GM12873 (cell line): ENCODE results near the gene FAM135A.

ENCODE experiments used
- CTCF ChIP-seq: IDR thresholded peaks from 2 replicates; pipeline ENCODE4 v1.5.1; 2012; ENCODE audit warnings: low read depth, mild to moderate bottlenecking, moderate library complexity, low read length, control low read depth; ENCODE audit not compliant: insufficient read depth; ENCODE audit errors: missing control alignments

Gene FAM135A

GRCh38 chr6:70489364-70489763 is 76.1 kb downstream of the FAM135A start:
- no peak for TF ChIP-seq CTCF

- TF ChIP-seq CTCF, result no peak
These were observed 81.5 kb downstream of the FAM135A start for GRCh38 chr6:70494833-70495232.

GRCh38 chr6:70502484-70502883 is 89.2 kb downstream of the FAM135A start:
- TF ChIP-seq CTCF, result no peak

- no peak for TF ChIP-seq CTCF
These were observed 90.6 kb downstream of the FAM135A start for GRCh38 chr6:70503813-70504465.

- no peak for TF ChIP-seq CTCF
These were observed 93.0 kb downstream of the FAM135A start for GRCh38 chr6:70506321-70506720.

- no peak for TF ChIP-seq CTCF
These were observed 93.9 kb downstream of the FAM135A start for GRCh38 chr6:70507161-70507560.

- no peak for TF ChIP-seq CTCF
These were observed 95.6 kb downstream of the FAM135A start for GRCh38 chr6:70508953-70509352.
